ENCODE results near the gene SUSD4.

- TF ChIP-seq CTCF (conservative IDR thresholded peaks at IDR 0.05; ENCODE audit: low read depth, low read length), result no peak
- no peak for TF ChIP-seq CEBPB (IDR thresholded peaks at IDR 0.05; ENCODE audit: low read depth, low read length)
- TF ChIP-seq POLR2A (IDR thresholded peaks at IDR 0.05; ENCODE audit: low read depth, low read length), result no peak
- TF ChIP-seq MAZ (IDR thresholded peaks at IDR 0.05; ENCODE audit: borderline replicate concordance, low read depth, low read length), result no peak
- no peak for TF ChIP-seq MAFK (IDR thresholded peaks at IDR 0.05; ENCODE audit: low read depth, low read length)
- no peak for TF ChIP-seq BHLHE40 (IDR thresholded peaks at IDR 0.05; ENCODE audit: low read depth, low read length)
- TF ChIP-seq ELK1 (IDR thresholded peaks at IDR 0.05; ENCODE audit: borderline replicate concordance, low read depth, low read length), result no peak
- no peak for TF ChIP-seq NFE2L2 (IDR thresholded peaks at IDR 0.05; ENCODE audit: low read depth, low read length)
- TF ChIP-seq MXI1 (IDR thresholded peaks at IDR 0.05; ENCODE audit: borderline replicate concordance, low read depth, low read length), result no peak
- no peak for TF ChIP-seq RAD21 (IDR thresholded peaks at IDR 0.05; ENCODE audit: low read length)
These were observed 41.1 kb downstream of the SUSD4 start for GRCh38 chr1:223322868-223323267.
